Body of pancreas (tissue), 4 donors: ENCODE data around the gene AGAP3. TPM values are rescaled to one million over a fixed set of nuclear protein-coding genes. Genes with fewer than 3 reads are reported as not detected.

Source experiments
- ATAC-seq: fragments of 150-250 bp; one replicate; pipeline ENCODE4 v1.9.1; 2016
- DNase-seq, 4 donors: peaks; one replicate each; pipeline ENCODE4 v3.0.0-alpha.2; 2019
- H3K27ac ChIP-seq, 4 donors: fragments of 200-600 bp; sonication (generic); 1 replicate in 3 of 4; 2 replicates in 1 of 4; pipeline versions ENCODE4 v1.5.1 to v1.6.1; 2016 to 2019; ENCODE audit warnings: mild to moderate bottlenecking in 1 of 4, mixed read lengths in 1 of 4, moderate library complexity in 1 of 4
- H3K27me3 ChIP-seq, 2 donors: fragments of 200-600 bp; sonication (generic); one replicate each; pipeline ENCODE4 v1.6.0; 2016; ENCODE audit warnings: mild to moderate bottlenecking in 1 of 2
- H3K36me3 ChIP-seq, 2 donors: fragments of 200-600 bp; sonication (generic); replicated peaks in 1 of 2; 2 replicates each; pipeline ENCODE4 v1.5.1; 2016; ENCODE audit warnings: low read depth in 2 of 2; ENCODE audit not compliant: insufficient read depth in 1 of 2
- H3K4me1 ChIP-seq: fragments of 200-600 bp; sonication (generic); one replicate; pipeline ENCODE4 v1.6.0; 2016
- H3K4me3 ChIP-seq, 2 donors: fragments of 200-600 bp; sonication (generic); 1 replicate in 1 of 2; 2 replicates in 1 of 2; pipeline ENCODE4 v1.5.1; 2016 to 2019
- H3K9me3 ChIP-seq, 3 donors: fragments of 200-600 bp; sonication (generic); 1 replicate in 2 of 3; 2 replicates in 1 of 3; pipeline ENCODE4 v1.5.1; 2016
- CTCF ChIP-seq, 7 experiments: fragments of 450-650 bp in 4 of 7; fragments of 200-600 bp in 3 of 7; sonication (generic) in 3 of 7; IDR thresholded peaks; one replicate each; pipeline ENCODE4 v1.5.1; 2016 to 2019; ENCODE audit warnings: antibody characterized with exemption in 7 of 7
- POLR2A ChIP-seq, 3 donors: fragments of 450-650 bp; IDR thresholded peaks; one replicate each; pipeline ENCODE4 v1.6.1; 2016; ENCODE audit warnings: antibody characterized with exemption in 3 of 3, mild to moderate bottlenecking in 2 of 3
- WGBS, 2 donors: methylation state at CpG; one replicate each; pipeline ENCODE4 v1.1.5; 2017; 5-methylcytosine and 5-hydroxymethylcytosine counted together
- intact Hi-C: fragments of 100-400 bp; cut with DNase I; formaldehyde crosslinking; loops from one replicate; pipeline ENCODE4 v1.15.1; 2023
- total RNA-seq, 2 donors: library from RNA; depleted of rRNA; stranded (reverse); fragments of >200 nt; gene quantifications; one replicate each; pipeline ENCODE4 v1.1.0, GENCODE V29; 2016

The AGAP3 gene
- total RNA-seq, 2 donors from 2014 or later: 45.4 to 104 TPM

- TF ChIP-seq CTCF (IDR thresholded peaks at IDR 0.05) (no peak), POLR2A (IDR thresholded peaks at IDR 0.05) (no peak)
- Histone ChIP-seq H3K36me3 (no peaks in the 10 kb centered on the region), H3K27ac (no peak overlapping the region), H3K27me3 (no peaks in the 10 kb centered on the region), H3K4me3 (no peak overlapping the region), H3K9me3 (no peaks in the 10 kb centered on the region), H3K4me1 (peaks cover 24% of the 10 kb centered on the region)
- intact Hi-C loops: loop anchor here (5.0 kb wide), 1 partner anchor 76 kb away; no protein-coding TSS in a partner anchor
- 80 to 84% methylated on average over 7 to 8 of the region's 10 CpGs for WGBS, 2 donors
- ATAC-seq: no peak
- no peak for DNase-seq
Observed at GRCh38 chr7:151107882-151108281, 21.6 kb downstream of the AGAP3 start.

DNA sequence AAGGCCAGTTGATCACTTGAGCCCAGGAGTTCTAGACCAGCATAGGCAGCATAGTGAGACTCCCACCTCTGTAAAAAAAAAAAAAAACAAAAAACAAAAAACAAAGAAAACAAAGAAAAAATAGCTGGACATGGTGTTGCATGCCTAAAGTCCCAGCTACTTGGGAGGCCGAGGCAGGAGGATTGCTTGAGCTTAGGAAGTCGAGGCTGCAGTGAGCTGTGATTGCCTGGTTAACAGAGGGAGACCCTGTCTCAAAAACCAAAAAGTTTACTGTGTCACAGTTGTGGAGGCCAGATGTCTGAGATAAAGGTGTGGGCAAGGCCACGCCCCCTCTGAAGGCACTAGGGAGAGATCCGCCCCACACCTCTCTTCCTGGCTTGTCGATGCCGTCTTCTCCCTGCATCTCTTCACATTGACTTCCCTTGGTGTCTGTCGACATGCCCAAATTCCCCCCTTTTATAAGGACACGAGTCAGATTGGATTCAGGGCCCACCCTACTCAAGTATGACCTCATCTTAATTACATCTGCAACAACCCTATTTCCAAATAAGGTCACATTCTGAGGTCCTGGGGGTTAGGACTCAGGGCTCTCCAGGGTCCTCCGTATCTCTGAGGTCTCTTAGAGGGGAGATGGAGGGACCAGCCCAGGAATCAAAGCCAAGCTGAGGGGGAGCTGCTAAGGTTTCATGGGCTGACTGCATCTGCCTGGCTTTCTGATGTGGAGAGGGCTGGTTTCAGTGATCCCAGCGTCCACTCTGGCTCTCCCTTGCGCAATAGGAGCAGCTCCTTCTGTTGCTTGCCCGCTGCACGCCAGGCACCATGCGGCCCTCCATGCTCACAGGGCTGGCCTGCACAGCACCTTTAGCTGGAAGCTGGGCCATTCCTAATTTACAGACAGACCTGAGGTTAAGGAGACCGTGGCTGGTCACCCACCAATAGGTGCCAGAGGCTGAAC is 23.1 kb downstream of the AGAP3 start:
- no peaks in the 10 kb centered on the region for H3K27me3 ChIP-seq
- DNase-seq (peak in 2 of 4 donors; percentile 33 to 39), ATAC-seq (no peak)
- no peak for TF ChIP-seq CTCF (IDR thresholded peaks at IDR 0.05)
- no peak for TF ChIP-seq POLR2A (IDR thresholded peaks at IDR 0.05)
- intact Hi-C loops: loop anchor here (5.0 to 10.0 kb wide), 2 partner anchors 77 to 215 kb away; no protein-coding TSS in a partner anchor
- peaks cover 39% of the 10 kb centered on the region for H3K4me1 ChIP-seq
- no peak overlapping the region for H3K4me3 ChIP-seq
- H3K9me3 ChIP-seq: no peaks in the 10 kb centered on the region
- WGBS, 2 donors: 69 to 82% methylated on average over 9 to 15 of the region's 15 CpGs
- H3K27ac ChIP-seq: no peak overlapping the region
- no peaks in the 10 kb centered on the region for H3K36me3 ChIP-seq

DNA sequence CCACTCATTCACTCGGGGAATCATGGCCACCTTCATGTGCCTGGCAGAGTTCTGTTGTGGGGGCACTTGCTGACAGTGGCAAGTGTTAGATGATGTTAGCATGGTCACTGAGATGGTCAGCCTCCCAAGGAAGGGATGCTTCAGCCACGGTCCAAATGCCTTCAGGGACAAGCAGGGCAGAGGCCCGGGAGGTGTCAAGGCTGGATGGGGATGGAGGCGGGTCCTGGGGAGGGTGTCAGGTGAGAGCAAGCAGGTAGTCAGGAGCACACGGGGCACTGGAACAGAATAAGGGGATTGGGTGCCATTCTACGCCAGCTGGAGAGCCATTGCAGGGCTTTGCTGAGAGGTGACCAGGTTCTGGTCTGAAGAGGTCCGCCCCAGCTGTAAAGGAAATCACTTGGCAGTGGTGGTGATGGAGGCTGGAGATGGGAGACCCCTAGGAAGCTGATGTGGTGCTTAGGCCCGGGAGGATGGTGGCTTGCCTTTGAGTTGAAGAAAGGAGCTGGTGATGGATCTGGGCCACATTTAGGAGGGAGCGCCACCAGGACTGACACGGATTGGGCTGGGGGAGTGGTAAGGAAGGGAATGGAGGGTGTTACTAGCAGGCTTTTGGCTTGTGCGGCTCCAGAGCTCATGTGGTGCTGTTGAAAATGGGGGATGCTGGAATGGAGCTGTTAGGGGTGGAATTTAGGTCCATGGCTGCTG is 24.1 kb downstream of the AGAP3 start:
- Histone ChIP-seq H3K27me3 (no peaks in the 10 kb centered on the region), H3K4me3 (no peak overlapping the region), H3K36me3 (no peaks in the 10 kb centered on the region), H3K4me1 (peaks cover 40% of the 10 kb centered on the region), H3K9me3 (no peaks in the 10 kb centered on the region), H3K27ac (peak overlapping the region in 1 of 4 donors; percentile 80)
- DNase-seq (no peak), ATAC-seq (no peak)
- TF ChIP-seq POLR2A (IDR thresholded peaks at IDR 0.05) (no peak), CTCF (IDR thresholded peaks at IDR 0.05) (no peak)
- 61 to 63% methylated on average over 8 to 11 of the region's 11 CpGs for WGBS, 2 donors
- intact Hi-C loops: loop anchor here (10.0 kb wide), 1 partner anchor 216 kb away; no protein-coding TSS in a partner anchor

DNA sequence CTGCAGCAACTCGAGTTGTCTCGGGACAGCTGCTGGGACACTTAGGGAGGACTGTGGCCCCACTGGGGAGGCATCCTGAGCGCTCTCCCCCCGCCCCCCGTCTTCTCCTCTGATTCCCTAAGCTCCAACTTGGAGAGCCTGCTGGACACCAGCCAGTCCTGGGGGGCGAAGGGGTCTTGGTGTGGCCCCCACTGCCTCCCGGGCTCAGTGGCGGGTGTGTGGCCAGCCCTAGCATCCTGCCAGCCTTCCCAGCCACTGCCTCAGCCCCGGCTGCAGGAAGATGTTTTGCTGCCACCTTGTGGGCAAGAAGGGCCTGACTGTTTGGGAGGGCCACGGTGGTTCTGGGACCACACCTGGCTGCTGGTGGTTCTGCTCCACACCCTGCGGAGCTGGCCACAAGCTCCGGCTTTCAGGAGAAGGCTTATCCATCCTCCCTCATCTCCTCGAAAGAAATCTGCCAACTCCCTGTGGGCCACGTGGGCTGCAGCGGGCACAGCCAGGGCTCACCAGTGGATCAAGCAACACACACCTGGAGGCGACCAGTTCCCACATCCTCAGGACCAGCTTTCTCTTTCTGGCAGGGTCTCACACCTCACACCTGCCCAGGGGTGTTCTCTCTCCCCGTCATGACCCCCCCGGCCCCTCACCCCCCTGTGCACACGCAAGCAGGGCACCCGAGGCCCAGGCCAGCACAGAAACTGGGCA is 24.8 kb downstream of the AGAP3 start:
- intact Hi-C loops: loop anchor here (10.0 kb wide), 1 partner anchor 216 kb away; no protein-coding TSS in a partner anchor
- Histone ChIP-seq H3K4me3 (no peak overlapping the region), H3K27ac (peak overlapping the region; percentile 15 to 80 (median 61)), H3K9me3 (no peaks in the 10 kb centered on the region), H3K27me3 (no peaks in the 10 kb centered on the region), H3K36me3 (no peaks in the 10 kb centered on the region), H3K4me1 (peaks cover 46% of the 10 kb centered on the region)
- ATAC-seq: peak; percentile 77
- TF ChIP-seq POLR2A (IDR thresholded peaks at IDR 0.05): no peak
- peak; percentile 86 to 94 (median 90) for TF ChIP-seq CTCF (IDR thresholded peaks at IDR 0.05)
- DNase-seq: peak; percentile 83 to 89 (median 84)
- WGBS, 2 donors: 21 to 27% methylated on average over 16 to 19 of the region's 20 CpGs
